Adrenal gland (tissue), 12 donors: Measurements from ENCODE around the gene XCL1. TPM values are rescaled to one million over a fixed set of nuclear protein-coding genes. Genes with fewer than 3 reads are reported as not detected.

Experiments used
- DNase-seq, 7 donors: peaks; one replicate each; pipeline ENCODE4 v3.0.0-alpha.2; 2019 to 2020
- H3K27ac ChIP-seq, 5 donors: fragments of 200-600 bp; sonication (generic) in 4 of 5; 1 replicate in 3 of 5; 2 replicates in 2 of 5; pipeline versions ENCODE4 v1.5.1 to v1.8.0; 2016 to 2020; ENCODE audit warnings: mild to moderate bottlenecking in 1 of 5
- H3K27me3 ChIP-seq: fragments of 200-600 bp; 2 replicates; pipeline ENCODE4 v1.8.0; 2021
- H3K36me3 ChIP-seq, 2 donors: fragments of 200-600 bp; replicated peaks in 1 of 2; 1 replicate in 1 of 2; 2 replicates in 1 of 2; pipeline versions ENCODE4 v1.5.1 to v1.8.0; 2018 to 2022
- H3K4me1 ChIP-seq, 2 donors: fragments of 200-600 bp; replicated peaks in 1 of 2; 1 replicate in 1 of 2; 2 replicates in 1 of 2; pipeline versions ENCODE4 v1.5.1 to v1.8.0; 2018 to 2021
- H3K4me3 ChIP-seq, 4 donors: fragments of 200-600 bp; sonication (generic) in 3 of 4; one replicate each; pipeline ENCODE4 v1.5.1; 2016 to 2018
- H3K9me3 ChIP-seq, 3 donors: fragments of 200-600 bp; sonication (generic) in 1 of 3; replicated peaks in 1 of 3; 1 replicate in 2 of 3; 2 replicates in 1 of 3; pipeline versions ENCODE4 v1.5.1 to v1.8.0; 2016 to 2021
- CTCF ChIP-seq, 6 experiments: fragments of 450-650 bp in 4 of 6; fragments of 200-600 bp in 2 of 6; sonication (generic) in 1 of 6; IDR thresholded peaks; 1 replicate in 5 of 6; 2 replicates in 1 of 6; pipeline versions ENCODE4 v1.5.1 to v1.8.0; 2016 to 2021; ENCODE audit warnings: antibody characterized with exemption in 6 of 6, mild to moderate bottlenecking in 2 of 6, moderate library complexity in 1 of 6
- POLR2A ChIP-seq, 2 donors: fragments of 450-650 bp; IDR thresholded peaks; one replicate each; pipeline ENCODE4 v1.6.1; 2017; ENCODE audit warnings: antibody characterized with exemption in 2 of 2, mild to moderate bottlenecking in 2 of 2, moderate library complexity in 1 of 2
- WGBS, 4 donors: extraction: QIAGEN DNeasy Blood & Tissue Kit in 2 of 4; methylation state at CpG; one replicate each; pipeline versions ENCODE4 v1.1.5 to v1.1.7; 2013 to 2017; 5-methylcytosine and 5-hydroxymethylcytosine counted together
- intact Hi-C, 2 donors: fragments of 100-400 bp; cut with DNase I; formaldehyde crosslinking; loops; one replicate each; pipeline versions ENCODE4 v1.14.1 to v1.15.0; 2022 to 2023
- polyA plus RNA-seq, 3 donors: library from polyadenylated mRNA; stranded (reverse); fragments of 200-250 nt in 2 of 3; fragments of 350-450 nt in 1 of 3; fragmentation: Illumina TruSeq in 1 of 3; extraction: RNeasy Lipid Tissue Mini Kit (QIAGEN cat#74804) in 1 of 3; gene quantifications; one replicate each; pipeline ENCODE4 v1.2.3, GENCODE V29; 2013 to 2014
- total RNA-seq, 9 donors: library from RNA; depleted of rRNA in 4 of 9; stranded (reverse); fragments of >200 nt in 4 of 9; fragments of 120-200 nt in 1 of 9; fragmentation: NEBNext Ultra II Directional in 1 of 9; extraction: Animal tissue kit (Norgen Biotek cat#: 25700) in 1 of 9; gene quantifications; one replicate each; pipeline versions ENCODE4 v1.1.0 to v1.2.4, GENCODE V29; 2013 to 2023
- donor health status: healthy with polysubstance abuse.
- donor health status: Bipolar disorder and iron deficiency.
- donor health status: DM: yes; HTN: yes; CAD: no.
- donor health status: DM: no; HTN: no; CAD: no.
- donor health status: DM: no; HTN: no; CAD: no.
- donor health status: DM: yes; HTN: yes; CAD: no.

XCL1 gene
- total and polyA plus RNA-seq, 12 donors, result 0.11 to 0.43 (median 0.24) TPM; not detected in 7

- WGBS, 4 donors, result 89 to 100% (median 92%) methylated on average over 1 of the region's 1 CpG
- Histone ChIP-seq H3K27me3 (no peaks in the 10 kb centered on the region), H3K36me3 (no peaks in the 10 kb centered on the region), H3K4me1 (no peaks in the 10 kb centered on the region), H3K27ac (no peak overlapping the region), H3K9me3 (no peaks in the 10 kb centered on the region), H3K4me3 (no peak overlapping the region)
- TF ChIP-seq POLR2A (IDR thresholded peaks at IDR 0.05) (no peak), CTCF (IDR thresholded peaks at IDR 0.05) (no peak)
- DNase-seq, result no peak
- intact Hi-C loops, result no loop called here
Observed at GRCh38 chr1:168598892-168599291, 22.5 kb downstream of the XCL1 start.

- Histone ChIP-seq H3K4me1 (no peaks in the 10 kb centered on the region), H3K4me3 (no peak overlapping the region), H3K27ac (no peak overlapping the region), H3K9me3 (no peaks in the 10 kb centered on the region), H3K36me3 (no peaks in the 10 kb centered on the region), H3K27me3 (no peaks in the 10 kb centered on the region)
- intact Hi-C loops, result loop anchor here (5.0 to 10.0 kb wide), 2 partner anchors 745 to 748 kb away; no protein-coding TSS in a partner anchor
- DNase-seq, result no peak
- WGBS, 4 donors, result 57 to 74% (median 65%) methylated on average over 2 of the region's 2 CpGs
- TF ChIP-seq CTCF (IDR thresholded peaks at IDR 0.05) (no peak), POLR2A (IDR thresholded peaks at IDR 0.05) (no peak)
Observed at GRCh38 chr1:168599641-168600040, 23.2 kb downstream of the XCL1 start.

GRCh38 chr1:168601051-168601450 lies 24.6 kb downstream of the XCL1 start:
- H3K4me1 ChIP-seq, result no peaks in the 10 kb centered on the region
- WGBS, 4 donors, result 26 to 34% (median 32%) methylated on average over 4 of the region's 4 CpGs
- no peak overlapping the region for H3K4me3 ChIP-seq
- intact Hi-C loops, result loop anchor here (5.0 to 10.0 kb wide), 2 partner anchors 744 to 746 kb away; no protein-coding TSS in a partner anchor
- no peaks in the 10 kb centered on the region for H3K9me3 ChIP-seq
- no peak for DNase-seq
- H3K27me3 ChIP-seq, result no peaks in the 10 kb centered on the region
- H3K36me3 ChIP-seq, result no peaks in the 10 kb centered on the region
- no peak overlapping the region for H3K27ac ChIP-seq
- TF ChIP-seq CTCF (IDR thresholded peaks at IDR 0.05), result no peak

- Histone ChIP-seq H3K4me1 (no peaks in the 10 kb centered on the region), H3K9me3 (no peaks in the 10 kb centered on the region), H3K4me3 (no peak overlapping the region), H3K27ac (no peak overlapping the region), H3K27me3 (no peaks in the 10 kb centered on the region), H3K36me3 (no peaks in the 10 kb centered on the region)
- intact Hi-C loops, result loop anchor here (5.0 to 10.0 kb wide), 2 partner anchors 741 to 744 kb away; no protein-coding TSS in a partner anchor
- peak; percentile 65 to 89 (median 82) for TF ChIP-seq CTCF (IDR thresholded peaks at IDR 0.05)
- no peak for TF ChIP-seq POLR2A (IDR thresholded peaks at IDR 0.05)
- peak; percentile 64 to 91 (median 79) for DNase-seq
- WGBS, 4 donors, result 31 to 38% (median 32%) methylated on average over 4 of the region's 4 CpGs
Observed at GRCh38 chr1:168603501-168604110, 27.2 kb downstream of the XCL1 start.
